Upper lobe of left lung (tissue), 6 donors: ENCODE results near the gene CHST11. TPM values are rescaled to one million over a fixed set of nuclear protein-coding genes. Genes with fewer than 3 reads are reported as not detected.
A peak's percentile ranks its signal among the peaks of the same experiment; 100 is the strongest.

ENCODE experiments used
- ATAC-seq, 2 donors: fragments of 200-7000 bp; cut with Tn5 transposase; one replicate each; pipeline ENCODE4 v1.9.1; 2022; ENCODE audit warnings: mild to moderate bottlenecking in 2 of 2, moderate library complexity in 2 of 2; ENCODE audit not compliant: low FRiP score in 2 of 2
- DNase-seq, 2 donors: peaks; one replicate each; pipeline ENCODE4 v3.0.0-alpha.2; 2019 to 2020
- H3K27ac ChIP-seq, 4 donors: fragments of 200-600 bp; sonication (generic); one replicate each; pipeline ENCODE4 v1.5.1; 2016 to 2019
- H3K27me3 ChIP-seq, 4 donors: fragments of 200-600 bp; sonication (generic); one replicate each; pipeline ENCODE4 v1.5.1; 2017 to 2019
- H3K36me3 ChIP-seq, 4 donors: fragments of 200-600 bp; sonication (generic); one replicate each; pipeline ENCODE4 v1.5.1; 2016 to 2019
- H3K4me1 ChIP-seq, 4 donors: fragments of 200-600 bp; sonication (generic); one replicate each; pipeline ENCODE4 v1.5.1; 2018 to 2019
- H3K4me3 ChIP-seq, 4 donors: fragments of 200-600 bp; sonication (generic); one replicate each; pipeline ENCODE4 v1.5.1; 2017 to 2019; ENCODE audit warnings: mild to moderate bottlenecking in 2 of 4, moderate library complexity in 1 of 4
- H3K9me3 ChIP-seq, 4 donors: fragments of 200-600 bp; sonication (generic); one replicate each; pipeline ENCODE4 v1.5.1; 2018 to 2019
- EP300 ChIP-seq, 4 donors: sonication (generic); formaldehyde crosslinking; IDR thresholded peaks; one replicate each; pipeline ENCODE4 v1.5.1; 2017; ENCODE audit warnings: antibody characterized with exemption in 4 of 4, control low read depth in 2 of 4
- POLR2A ChIP-seq, 4 donors: fragments of 450-650 bp; IDR thresholded peaks; one replicate each; pipeline ENCODE4 v1.5.1; 2016 to 2017; ENCODE audit warnings: antibody characterized with exemption in 4 of 4, mild to moderate bottlenecking in 2 of 4
- POLR2AphosphoS5 ChIP-seq, 2 donors: sonication (generic); formaldehyde crosslinking; IDR thresholded peaks; one replicate each; pipeline ENCODE4 v1.5.1; 2017; ENCODE audit warnings: antibody characterized with exemption in 2 of 2
- WGBS, 2 donors: methylation state at CpG; one replicate each; pipeline ENCODE4 v1.1.5; 2017 to 2018; 5-methylcytosine and 5-hydroxymethylcytosine counted together
- total RNA-seq, 6 donors: library from RNA; depleted of rRNA in 4 of 6; stranded (reverse); fragments of >200 nt in 4 of 6; gene quantifications; one replicate each; pipeline versions ENCODE4 v1.1.0 to v1.2.1, GENCODE V29; 2016 to 2021
- TF ChIP-seq, protein P1 (sequence below), 6 experiments: fragments of 450-650 bp in 4 of 6; fragments of 200-600 bp in 2 of 6; sonication (generic) in 2 of 6; IDR thresholded peaks; one replicate each; pipeline ENCODE4 v1.5.1; 2016 to 2019; ENCODE audit warnings: antibody characterized with exemption in 6 of 6
- donor health status: DM: no; HTN: no; CAD: no; lungs with moderate emphysema.
- donor health status: DM: no; HTN: yes; CAD: no; lungs with severe emphysema.

CHST11 gene
- total RNA-seq, 6 donors from 2014 or later = 40.4 to 234 (median 58.4) TPM

DNA sequence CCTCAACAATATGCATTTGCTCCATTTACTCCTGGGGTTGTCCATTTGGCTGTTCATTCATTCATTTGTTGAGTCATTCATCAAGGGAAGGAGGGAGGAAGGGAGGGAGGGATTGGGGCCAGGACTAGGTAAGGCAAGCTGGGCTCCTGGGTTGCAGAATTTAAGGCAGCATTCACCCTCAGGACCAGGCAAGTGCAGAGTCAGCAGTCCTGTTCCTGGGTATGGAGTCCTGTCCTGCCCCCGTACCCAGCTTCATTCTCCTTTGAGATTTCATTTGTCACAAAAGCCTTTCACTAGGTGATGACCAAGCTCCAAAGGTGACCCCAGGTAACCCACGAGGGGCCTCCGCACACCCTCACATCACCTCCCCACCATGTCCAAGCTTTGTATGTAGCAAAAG is 178.1 kb downstream of the CHST11 start:
- H3K27ac ChIP-seq = no peak overlapping the region
- H3K27me3 ChIP-seq = no peaks in the 10 kb centered on the region
- no peaks in the 10 kb centered on the region for H3K9me3 ChIP-seq
- H3K4me1 ChIP-seq = peaks cover 0 to 16% (median 3%) of the 10 kb centered on the region in 4 donors
- ATAC-seq (no peak), DNase-seq (no peak)
- H3K36me3 ChIP-seq = no peaks in the 10 kb centered on the region
- H3K4me3 ChIP-seq = no peak overlapping the region
- no peak for TF ChIP-seq POLR2A (IDR thresholded peaks at IDR 0.05)
- TF ChIP-seq EP300 (IDR thresholded peaks at IDR 0.05) = no peak
- TF ChIP-seq, protein P1, sequence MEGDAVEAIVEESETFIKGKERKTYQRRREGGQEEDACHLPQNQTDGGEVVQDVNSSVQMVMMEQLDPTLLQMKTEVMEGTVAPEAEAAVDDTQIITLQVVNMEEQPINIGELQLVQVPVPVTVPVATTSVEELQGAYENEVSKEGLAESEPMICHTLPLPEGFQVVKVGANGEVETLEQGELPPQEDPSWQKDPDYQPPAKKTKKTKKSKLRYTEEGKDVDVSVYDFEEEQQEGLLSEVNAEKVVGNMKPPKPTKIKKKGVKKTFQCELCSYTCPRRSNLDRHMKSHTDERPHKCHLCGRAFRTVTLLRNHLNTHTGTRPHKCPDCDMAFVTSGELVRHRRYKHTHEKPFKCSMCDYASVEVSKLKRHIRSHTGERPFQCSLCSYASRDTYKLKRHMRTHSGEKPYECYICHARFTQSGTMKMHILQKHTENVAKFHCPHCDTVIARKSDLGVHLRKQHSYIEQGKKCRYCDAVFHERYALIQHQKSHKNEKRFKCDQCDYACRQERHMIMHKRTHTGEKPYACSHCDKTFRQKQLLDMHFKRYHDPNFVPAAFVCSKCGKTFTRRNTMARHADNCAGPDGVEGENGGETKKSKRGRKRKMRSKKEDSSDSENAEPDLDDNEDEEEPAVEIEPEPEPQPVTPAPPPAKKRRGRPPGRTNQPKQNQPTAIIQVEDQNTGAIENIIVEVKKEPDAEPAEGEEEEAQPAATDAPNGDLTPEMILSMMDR (IDR thresholded peaks at IDR 0.05) = no peak
- TF ChIP-seq POLR2AphosphoS5 (IDR thresholded peaks at IDR 0.05) = no peak
- 95 to 97% methylated on average over 3 of the region's 3 CpGs for WGBS, 2 donors

DNA sequence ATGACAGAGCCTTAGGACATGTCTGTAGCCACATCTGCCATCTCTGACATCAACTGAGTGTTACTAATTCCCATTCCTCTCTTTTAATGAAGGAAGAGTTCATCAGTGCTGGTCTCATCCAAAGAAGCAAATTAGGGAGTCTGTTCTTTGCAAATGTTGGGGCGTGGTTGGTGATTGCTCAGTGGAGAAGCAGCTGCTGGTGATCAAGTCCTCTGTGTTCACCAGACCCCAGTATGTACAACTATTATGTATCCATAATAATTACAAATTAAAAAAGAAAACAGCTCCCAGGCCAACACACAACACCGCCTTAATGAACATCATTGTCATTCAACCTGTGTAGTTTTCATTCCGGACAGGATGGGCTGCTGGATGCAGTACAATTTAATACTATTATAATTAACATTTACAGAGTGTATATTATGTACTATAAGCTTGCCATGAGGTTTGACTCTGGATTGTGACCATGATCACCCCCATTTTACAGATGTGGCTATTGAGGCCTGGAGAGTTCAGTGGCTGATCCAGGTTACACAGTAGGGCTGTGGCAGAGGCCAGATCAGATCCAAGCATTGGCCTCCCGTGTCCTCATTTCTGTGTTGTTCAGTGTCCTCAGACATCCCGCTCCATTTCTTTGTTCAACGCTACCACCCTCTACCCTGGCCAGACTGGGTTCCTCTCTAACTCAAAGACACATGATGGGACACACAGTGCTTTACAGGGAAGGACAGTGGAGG is 179.0 kb downstream of the CHST11 start:
- no peak overlapping the region for H3K27ac ChIP-seq
- ATAC-seq (no peak), DNase-seq (no peak)
- peaks cover 0 to 11% (median 3%) of the 10 kb centered on the region in 4 donors for H3K4me1 ChIP-seq
- H3K4me3 ChIP-seq = no peak overlapping the region
- no peaks in the 10 kb centered on the region for H3K27me3 ChIP-seq
- H3K36me3 ChIP-seq = no peaks in the 10 kb centered on the region
- TF ChIP-seq, protein P1 (IDR thresholded peaks at IDR 0.05) = no peak
- peaks cover 0 to 5% (median 0%) of the 10 kb centered on the region in 4 donors for H3K9me3 ChIP-seq
- WGBS, 2 donors = 92 to 94% methylated on average over 6 of the region's 6 CpGs

DNA sequence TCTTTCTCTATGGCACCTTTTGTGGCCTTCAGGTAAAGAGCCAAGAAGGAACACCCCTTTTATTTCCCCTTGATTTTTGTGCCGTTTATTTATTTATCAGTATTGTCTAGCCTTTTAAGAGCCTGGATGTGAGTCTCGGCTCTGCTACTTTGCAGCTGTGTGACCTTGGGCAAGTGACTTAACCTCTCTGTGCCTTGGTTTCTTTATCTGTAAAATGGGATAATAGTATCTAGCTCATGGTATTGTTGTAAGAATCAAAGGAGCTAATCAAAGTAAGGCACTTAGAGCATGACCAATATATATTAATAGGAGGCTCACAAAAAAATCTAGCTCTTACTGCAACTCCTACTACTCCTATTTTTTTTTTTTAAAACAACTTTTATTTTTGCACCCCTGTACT is 179.7 kb downstream of the CHST11 start:
- WGBS, 2 donors = 89 to 90% methylated on average over 2 of the region's 2 CpGs
- H3K9me3 ChIP-seq = peaks cover 0 to 9% (median 0%) of the 10 kb centered on the region in 4 donors

DNA sequence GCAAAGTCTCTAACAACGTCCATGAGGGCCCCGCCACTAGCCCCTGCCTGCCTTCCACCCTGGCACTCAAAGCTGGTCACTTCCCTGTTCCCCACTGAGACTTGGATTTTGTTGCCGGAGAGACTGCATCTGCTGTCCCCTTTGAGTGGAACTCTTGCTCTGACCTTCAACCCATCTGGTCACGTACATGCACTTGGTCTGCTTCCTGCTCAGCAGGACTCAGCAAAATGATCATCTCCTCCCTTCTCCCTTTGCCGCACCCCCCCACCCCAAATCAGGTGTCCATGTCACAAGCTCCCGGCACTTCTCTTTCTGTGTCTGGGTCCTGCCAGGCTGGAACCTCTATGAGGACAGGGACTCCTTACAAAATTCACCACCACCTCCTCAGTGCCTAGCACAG is 180.9 kb downstream of the CHST11 start:
- 47 to 80% methylated on average over 6 of the region's 6 CpGs for WGBS, 2 donors
- ATAC-seq (peak in 1 of 2 donors; percentile 36), DNase-seq (peak in 1 of 2 donors; percentile 64)
- H3K36me3 ChIP-seq = no peaks in the 10 kb centered on the region
- H3K9me3 ChIP-seq = peaks cover 0 to 9% (median 0%) of the 10 kb centered on the region in 4 donors
- no peaks in the 10 kb centered on the region for H3K27me3 ChIP-seq
- H3K4me1 ChIP-seq = peaks cover 0 to 5% (median 2%) of the 10 kb centered on the region in 4 donors
- no peak overlapping the region for H3K4me3 ChIP-seq
- H3K27ac ChIP-seq = peak overlapping the region in 2 of 4 donors; percentile 51 to 54
- TF ChIP-seq, protein P1 (IDR thresholded peaks at IDR 0.05) = no peak
- TF ChIP-seq EP300 (IDR thresholded peaks at IDR 0.05) (no peak), POLR2A (IDR thresholded peaks at IDR 0.05) (peak in 1 of 4 donors; percentile 37)

More for the DNA sequence above, 179.7 kb downstream of the CHST11 start:
- ATAC-seq (no peak), DNase-seq (no peak)
- no peak overlapping the region for H3K4me3 ChIP-seq
- no peaks in the 10 kb centered on the region for H3K36me3 ChIP-seq
- peaks cover 0 to 11% (median 3%) of the 10 kb centered on the region in 4 donors for H3K4me1 ChIP-seq
- no peak for TF ChIP-seq POLR2AphosphoS5 (IDR thresholded peaks at IDR 0.05)
- no peak overlapping the region for H3K27ac ChIP-seq
- no peaks in the 10 kb centered on the region for H3K27me3 ChIP-seq

DNA sequence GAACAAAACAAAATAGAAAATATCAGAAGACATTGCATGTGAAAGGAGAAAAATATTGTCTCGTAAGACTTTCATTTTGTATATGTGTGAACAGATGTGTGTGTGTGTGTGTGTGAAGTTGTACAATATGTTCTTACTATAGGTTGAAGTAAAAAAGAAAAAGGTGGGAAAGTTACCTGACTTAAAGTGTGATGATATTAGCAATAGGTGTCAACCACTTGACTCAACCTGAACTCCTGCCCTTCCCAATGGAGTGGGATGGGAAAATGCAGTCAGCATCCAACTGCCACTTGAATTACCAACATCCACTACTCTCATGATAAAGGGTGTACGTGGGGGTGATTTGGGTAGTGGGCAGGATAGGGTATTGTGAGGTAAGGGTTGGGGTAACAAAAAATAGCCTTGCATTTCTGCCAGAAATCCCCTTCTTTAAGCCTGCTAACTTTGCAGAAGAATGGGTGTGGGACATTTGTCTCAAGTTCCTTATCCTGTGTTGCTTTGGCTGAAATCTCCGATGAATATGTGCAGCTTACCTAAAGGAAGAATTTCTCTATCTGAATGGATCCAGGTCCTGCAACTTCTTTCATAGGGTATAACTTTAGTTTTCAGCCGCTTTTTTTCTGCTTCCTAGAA is 181.6 kb downstream of the CHST11 start:
- H3K4me3 ChIP-seq = no peak overlapping the region
- TF ChIP-seq, protein P1 (IDR thresholded peaks at IDR 0.05) = no peak
- TF ChIP-seq POLR2A (IDR thresholded peaks at IDR 0.05) = no peak
- TF ChIP-seq EP300 (IDR thresholded peaks at IDR 0.05) = no peak
- no peak for TF ChIP-seq POLR2AphosphoS5 (IDR thresholded peaks at IDR 0.05)
- ATAC-seq = no peak

More for the DNA sequence above, 181.6 kb downstream of the CHST11 start:
- no peaks in the 10 kb centered on the region for H3K27me3 ChIP-seq
- no peak for DNase-seq
- 84 to 86% methylated on average over 4 of the region's 4 CpGs for WGBS, 2 donors
- H3K9me3 ChIP-seq = peaks cover 0 to 9% (median 0%) of the 10 kb centered on the region in 4 donors
- H3K4me1 ChIP-seq = peaks cover 0 to 3% (median 0%) of the 10 kb centered on the region in 4 donors
- no peaks in the 10 kb centered on the region for H3K36me3 ChIP-seq
- peak overlapping the region in 2 of 4 donors; percentile 51 to 54 for H3K27ac ChIP-seq
